Endothelial cell (in vitro differentiated cells): ENCODE data around the gene CAMSAP1. TPM values are rescaled to one million over a fixed set of nuclear protein-coding genes. Genes with fewer than 3 reads are reported as not detected.

Experiments used
- DNase-seq: peaks from one replicate; pipeline ENCODE4 v3.0.0; 2021; ENCODE audit warnings: low spot score
- H3K27ac Mint-ChIP-seq: one replicate; pipeline ENCODE4 v1.8.0; 2021; ENCODE audit warnings: mixed read lengths, inconsistent platforms; ENCODE audit not compliant: unreplicated experiment
- H3K27me3 Mint-ChIP-seq: one replicate; pipeline ENCODE4 v1.8.0; 2021; ENCODE audit warnings: mild to moderate bottlenecking, moderate library complexity, mixed read lengths, inconsistent platforms; ENCODE audit not compliant: unreplicated experiment
- H3K36me3 Mint-ChIP-seq: one replicate; pipeline ENCODE4 v1.8.0; 2021; ENCODE audit warnings: mild to moderate bottlenecking, low read depth, mixed read lengths, inconsistent platforms; ENCODE audit not compliant: unreplicated experiment
- H3K4me1 Mint-ChIP-seq: one replicate; pipeline ENCODE4 v1.8.0; 2021; ENCODE audit warnings: mild to moderate bottlenecking, mixed read lengths, inconsistent platforms; ENCODE audit not compliant: unreplicated experiment
- H3K4me3 Mint-ChIP-seq: one replicate; pipeline ENCODE4 v1.8.0; 2021; ENCODE audit warnings: mild to moderate bottlenecking, mixed read lengths, inconsistent platforms; ENCODE audit not compliant: unreplicated experiment
- H3K9me3 Mint-ChIP-seq: one replicate; pipeline ENCODE4 v1.8.0; 2021; ENCODE audit warnings: mixed read lengths, inconsistent platforms; ENCODE audit not compliant: unreplicated experiment
- CTCF ChIP-seq: fragments of 200-600 bp; sonication (generic); IDR thresholded peaks from one replicate; pipeline ENCODE4 v1.5.0; 2021; ENCODE audit warnings: antibody characterized with exemption; ENCODE audit not compliant: unreplicated experiment
- total RNA-seq: library from RNA; stranded (reverse); fragmentation: NEBNext Ultra II Directional; extraction: Animal tissue kit (Norgen Biotek cat#: 25700); gene quantifications from one replicate; pipeline ENCODE4 v1.2.1, GENCODE V29; 2021; ENCODE audit not compliant: unreplicated experiment

Gene CAMSAP1
- total RNA-seq, 1 donor from 2014 or later, result 44.7 TPM

GRCh38 chr9:135930446-135931345, 23.4 kb upstream of the CAMSAP1 start:
- Mint-ChIP-seq H3K4me1 (no peaks in the 10 kb centered on the region), H3K9me3 (no peaks in the 10 kb centered on the region), H3K27me3 (peaks cover 2% of the 10 kb centered on the region), H3K36me3 (peaks cover 12% of the 10 kb centered on the region), H3K27ac (peak overlapping the region; percentile 13), H3K4me3 (no peak overlapping the region)
- DNase-seq, result no peak
- TF ChIP-seq CTCF, result no peak

- H3K27ac Mint-ChIP-seq, result no peak overlapping the region
- no peak for DNase-seq
- no peak overlapping the region for H3K4me3 Mint-ChIP-seq
- no peaks in the 10 kb centered on the region for H3K4me1 Mint-ChIP-seq
- H3K36me3 Mint-ChIP-seq, result peaks cover 12% of the 10 kb centered on the region
- no peak for TF ChIP-seq CTCF
- H3K9me3 Mint-ChIP-seq, result no peaks in the 10 kb centered on the region
- H3K27me3 Mint-ChIP-seq, result peaks cover 2% of the 10 kb centered on the region
Measured at GRCh38 chr9:135929656-135930445, 22.5 kb upstream of the CAMSAP1 start.

DNA sequence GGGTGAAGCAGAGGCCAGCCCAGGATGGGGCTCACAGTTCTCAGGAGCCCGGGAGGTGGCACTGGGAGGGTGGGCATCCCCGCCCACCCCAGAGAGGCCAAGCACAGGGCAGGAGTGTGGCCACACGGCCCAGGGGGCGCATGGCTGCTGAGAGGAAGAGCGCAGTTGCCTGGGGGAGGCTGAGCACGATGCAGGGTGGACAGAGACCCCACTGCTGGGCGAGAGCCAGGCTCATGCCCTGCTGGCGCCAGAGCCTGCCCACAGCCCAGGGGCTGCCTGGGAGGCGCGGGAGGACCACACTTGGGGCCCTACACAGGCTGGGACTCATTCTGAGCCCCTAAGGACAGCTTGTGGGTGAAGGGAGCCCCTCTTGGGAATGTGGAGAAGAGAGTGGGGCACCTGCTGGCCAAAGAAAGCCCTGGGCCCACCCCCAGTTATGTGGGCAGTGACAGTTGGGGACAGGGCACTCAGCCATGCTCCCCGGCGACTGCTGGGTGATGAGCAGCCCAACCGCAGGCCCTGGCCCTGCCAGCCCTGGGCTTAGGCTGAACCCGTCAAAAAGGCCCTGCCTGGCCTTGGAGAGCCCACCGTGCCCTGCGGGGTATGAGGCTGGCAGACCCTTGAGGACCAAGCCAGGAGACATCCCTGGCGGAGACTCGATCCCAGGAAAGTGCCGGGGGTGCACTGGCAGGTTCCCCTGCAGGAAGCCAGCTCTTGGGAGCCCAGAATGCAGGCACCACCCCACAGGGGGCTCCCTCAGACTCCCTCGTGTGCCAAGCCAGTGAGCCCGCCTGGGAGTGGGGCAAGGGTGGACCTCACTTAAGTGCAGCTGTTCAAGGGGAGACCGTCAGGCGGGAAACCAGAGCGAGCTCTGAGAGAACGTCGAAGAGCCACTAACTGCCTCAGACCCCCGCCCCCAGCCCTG, 21.6 kb upstream of the CAMSAP1 start:
- DNase-seq, result no peak

GRCh38 chr9:135928074-135928730, 20.9 kb upstream of the CAMSAP1 start:
- Mint-ChIP-seq H3K27ac (no peak overlapping the region), H3K4me1 (no peaks in the 10 kb centered on the region), H3K9me3 (no peaks in the 10 kb centered on the region), H3K36me3 (peaks cover 7% of the 10 kb centered on the region), H3K4me3 (no peak overlapping the region), H3K27me3 (peaks cover 2% of the 10 kb centered on the region)
- no peak for TF ChIP-seq CTCF
- no peak for DNase-seq

More for the DNA sequence above, 21.6 kb upstream of the CAMSAP1 start:
- peaks cover 12% of the 10 kb centered on the region for H3K36me3 Mint-ChIP-seq
- no peaks in the 10 kb centered on the region for H3K4me1 Mint-ChIP-seq
- H3K27ac Mint-ChIP-seq, result no peak overlapping the region
- H3K27me3 Mint-ChIP-seq, result peaks cover 2% of the 10 kb centered on the region
- no peak for TF ChIP-seq CTCF
- H3K9me3 Mint-ChIP-seq, result no peaks in the 10 kb centered on the region
- no peak overlapping the region for H3K4me3 Mint-ChIP-seq
